T follicular helper cell (primary cell): ENCODE data around the gene HECW1.
"Not testable (repeated sequence)": the region's sequence is repeated elsewhere in the genome, so short reads cannot be mapped to it uniquely, and the experiment has no call there.

Experiments used
- DNase-seq: peaks from one replicate; pipeline ENCODE4 v3.0.0-alpha.2; 2020; ENCODE audit warnings: low read depth

HECW1 gene

GRCh38 chr7:43208242-43208641 is 95.8 kb downstream of the HECW1 start:
- DNase-seq, result no peak

- not testable (repeated sequence) for DNase-seq
Measured at GRCh38 chr7:43210539-43210938, 98.1 kb downstream of the HECW1 start.

GRCh38 chr7:43211286-43211685 is 98.8 kb downstream of the HECW1 start:
- DNase-seq, result no peak

GRCh38 chr7:43211693-43212092 is 99.2 kb downstream of the HECW1 start:
- DNase-seq, result no peak

GRCh38 chr7:43212921-43213320 is 100.5 kb downstream of the HECW1 start:
- no peak for DNase-seq

- no peak for DNase-seq
Measured at GRCh38 chr7:43215061-43215460, 102.6 kb downstream of the HECW1 start.

GRCh38 chr7:43217055-43217454 is 104.6 kb downstream of the HECW1 start:
- DNase-seq, result no peak

- DNase-seq, result not testable (repeated sequence)
Measured at GRCh38 chr7:43218901-43219300, 106.5 kb downstream of the HECW1 start.

GRCh38 chr7:43220250-43220649 is 107.8 kb downstream of the HECW1 start:
- DNase-seq, result no peak

GRCh38 chr7:43220742-43221141 is 108.3 kb downstream of the HECW1 start:
- DNase-seq, result no peak

GRCh38 chr7:43229801-43230200 is 117.4 kb downstream of the HECW1 start:
- DNase-seq, result no peak

- DNase-seq, result no peak
Measured at GRCh38 chr7:43232366-43232765, 119.9 kb downstream of the HECW1 start.

- DNase-seq, result no peak
Measured at GRCh38 chr7:43234073-43234472, 121.6 kb downstream of the HECW1 start.

GRCh38 chr7:43234968-43235367 is 122.5 kb downstream of the HECW1 start:
- DNase-seq, result no peak

- DNase-seq, result no peak
Measured at GRCh38 chr7:43240565-43240964, 128.1 kb downstream of the HECW1 start.

- DNase-seq, result no peak
Measured at GRCh38 chr7:43242628-43243255, 130.3 kb downstream of the HECW1 start.

GRCh38 chr7:43244232-43244631 is 131.8 kb downstream of the HECW1 start:
- DNase-seq, result no peak

GRCh38 chr7:43244784-43245183 is 132.3 kb downstream of the HECW1 start:
- DNase-seq, result no peak

- no peak for DNase-seq
Measured at GRCh38 chr7:43247757-43248156, 135.3 kb downstream of the HECW1 start.

- no peak for DNase-seq
Measured at GRCh38 chr7:43248553-43248952, 136.1 kb downstream of the HECW1 start.

GRCh38 chr7:43248961-43249822 is 136.7 kb downstream of the HECW1 start:
- no peak for DNase-seq

GRCh38 chr7:43249823-43250145 is 137.3 kb downstream of the HECW1 start:
- DNase-seq, result no peak
